ENCODE measurements around the gene SNW1.

The SNW1 gene

DNA sequence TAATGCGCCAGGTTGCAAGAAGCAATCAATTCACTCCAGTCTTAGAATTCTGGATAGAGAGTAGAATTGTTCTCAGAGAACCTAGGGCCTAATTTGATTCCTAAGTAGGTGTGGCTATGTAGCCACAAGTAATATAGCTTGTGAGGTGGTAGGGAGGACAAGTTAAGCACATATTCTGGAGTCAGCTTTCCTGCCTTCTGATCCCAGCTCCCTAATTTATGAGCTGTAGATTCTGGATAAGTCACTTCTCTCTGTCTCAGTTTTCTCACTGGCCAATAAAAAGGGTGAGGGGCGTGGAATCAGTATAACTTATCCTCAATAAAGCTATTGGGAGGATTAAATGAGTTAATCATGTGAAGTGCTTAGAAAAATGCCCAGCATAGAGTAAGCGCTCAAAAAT, 3.0 kb upstream of the SNW1 start:
- H2BK15ac ChIP-seq (ENCODE audit: low read length) = no peak overlapping the region
- peaks cover 6% of the 10 kb centered on the region for H3K79me1 ChIP-seq (ENCODE audit: low read depth, low read length)
- H2BK120ac ChIP-seq (ENCODE audit: low read depth, low read length) = no peak overlapping the region
- no peak overlapping the region for H3K4me3 ChIP-seq (ENCODE audit: low read length in 2 of 2)
- H3K4me1 ChIP-seq (ENCODE audit: control insufficient read depth in 2 of 2, insufficient read depth in 1 of 2, low read depth in 1 of 2, low read length in 2 of 2) = peaks cover 4 to 11% of the 10 kb centered on the region in 2 donors
- no peak overlapping the region for H2AK5ac ChIP-seq (ENCODE audit: low read depth, low read length)
- H3K9ac ChIP-seq (ENCODE audit: low read depth, low read length, poor library complexity) = no peak overlapping the region
- DNase-seq (ENCODE audit: low spot score) = no peak
- H3K9me3 ChIP-seq (replicated peaks in 1 of 2; ENCODE audit: control insufficient read depth in 2 of 2, insufficient read depth in 1 of 2, low read depth in 1 of 2, low read length in 2 of 2) = no peaks in the 10 kb centered on the region
- no peak overlapping the region for H4K91ac ChIP-seq (ENCODE audit: low read depth, low read length, poor library complexity)
- no peak overlapping the region for H3K18ac ChIP-seq (ENCODE audit: low read length)
- no peak overlapping the region for H3K27ac ChIP-seq (replicated peaks; ENCODE audit: low read length)
- H3K23ac ChIP-seq (ENCODE audit: low read depth, low read length, poor library complexity) = no peak overlapping the region
- H2AFZ ChIP-seq (ENCODE audit: low read length) = peak overlapping the region; percentile 34
- H3K14ac ChIP-seq (ENCODE audit: low read length) = no peak overlapping the region
- no peak overlapping the region for H2BK5ac ChIP-seq (ENCODE audit: low read length)
- H3K4ac ChIP-seq (ENCODE audit: low read length) = no peak overlapping the region
- H3K4me2 ChIP-seq (ENCODE audit: insufficient read depth, low read length, poor library complexity, severe bottlenecking) = no peak overlapping the region
- peaks cover 1 to 5% of the 10 kb centered on the region in 2 donors for H3K36me3 ChIP-seq (replicated peaks in 1 of 2; ENCODE audit: control insufficient read depth in 2 of 2, insufficient read depth in 2 of 2, low read length in 2 of 2)
- no peak overlapping the region for H2BK12ac ChIP-seq (ENCODE audit: low read length)
- no peaks in the 10 kb centered on the region for H3K27me3 ChIP-seq (ENCODE audit: control insufficient read depth in 3 of 3, insufficient read depth in 3 of 3, low read depth in 1 of 3, low read length in 3 of 3)
- H4K8ac ChIP-seq (ENCODE audit: low read depth, low read length) = no peak overlapping the region
- no CpG with 5 or more reads among the region's 3 CpGs for WGBS, 2 donors (ENCODE audit: extremely low coverage in 2 of 2, insufficient read length in 2 of 2, insufficient replicate concordance in 1 of 2)

DNA sequence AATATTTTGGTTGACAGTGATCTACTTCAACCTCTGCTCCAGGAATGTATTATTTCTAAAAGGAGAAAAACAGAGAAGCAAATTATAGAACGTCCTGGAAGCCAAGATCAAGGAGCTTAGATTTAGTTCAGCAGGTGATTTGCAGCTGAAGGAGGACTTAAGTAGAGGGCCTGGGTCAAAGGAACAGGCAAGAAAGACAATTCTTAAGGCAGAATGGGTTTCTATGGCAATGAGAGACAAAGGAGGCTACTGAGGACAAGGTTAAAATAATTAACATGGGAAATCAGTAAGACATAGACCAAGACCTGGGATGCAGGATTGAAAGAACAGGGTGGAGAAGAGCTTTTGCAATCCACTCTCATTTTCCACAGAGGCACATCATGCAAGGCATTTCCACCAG, 2.4 kb upstream of the SNW1 start:
- H2BK12ac ChIP-seq (ENCODE audit: low read length) = no peak overlapping the region
- no peak overlapping the region for H3K23ac ChIP-seq (ENCODE audit: low read depth, low read length, poor library complexity)
- no CpG with 5 or more reads among the region's 1 CpG for WGBS, 2 donors (ENCODE audit: extremely low coverage in 2 of 2, insufficient read length in 2 of 2, insufficient replicate concordance in 1 of 2)

DNA sequence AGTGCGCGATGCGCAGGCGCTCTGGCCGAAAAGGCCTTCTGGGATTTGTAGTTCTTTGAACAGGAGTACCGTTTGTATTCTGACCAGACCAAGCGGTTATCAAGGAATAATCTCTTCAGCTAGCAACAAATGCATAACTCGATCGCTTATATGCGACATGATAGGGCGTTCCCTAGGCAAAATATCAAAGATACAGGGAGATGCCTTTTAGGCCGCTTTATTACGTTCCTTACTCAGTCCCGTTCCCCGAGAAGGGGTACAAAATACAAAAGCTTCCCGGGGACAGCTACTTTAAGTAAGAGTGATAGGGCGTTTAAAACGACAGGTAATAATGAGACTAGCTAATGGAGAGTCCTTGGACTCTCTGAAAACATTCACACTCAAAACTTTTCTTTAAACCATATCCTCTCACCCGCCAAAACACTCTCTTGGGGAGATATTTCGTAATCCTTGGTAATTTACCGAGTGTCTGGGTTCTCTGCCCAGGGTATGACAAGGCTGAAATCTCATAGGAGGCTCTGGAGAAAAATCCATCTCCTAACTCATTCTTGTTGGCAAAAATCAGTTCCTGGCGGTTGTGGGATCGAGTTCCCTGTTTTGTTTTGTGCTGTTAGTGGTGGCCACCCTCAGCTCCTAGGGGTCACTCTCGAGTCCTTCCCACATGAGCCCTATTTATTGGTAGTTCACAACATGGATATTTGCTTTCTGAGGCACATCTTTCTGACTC, 412 bp upstream of the SNW1 start:
- Histone ChIP-seq H3K36me3 (replicated peaks in 1 of 2; ENCODE audit: control insufficient read depth in 2 of 2, insufficient read depth in 2 of 2, low read length in 2 of 2) (peaks cover 3 to 26% of the 10 kb centered on the region in 2 donors), H3K14ac (ENCODE audit: low read length) (no peak overlapping the region), H3K9ac (ENCODE audit: low read depth, low read length, poor library complexity) (no peak overlapping the region), H2BK5ac (ENCODE audit: low read length) (no peak overlapping the region), H2BK15ac (ENCODE audit: low read length) (no peak overlapping the region), H2AFZ (ENCODE audit: low read length) (peak overlapping the region; percentile 92), H3K18ac (ENCODE audit: low read length) (no peak overlapping the region), H4K91ac (ENCODE audit: low read depth, low read length, poor library complexity) (no peak overlapping the region), H2BK120ac (ENCODE audit: low read depth, low read length) (no peak overlapping the region), H3K9me3 (replicated peaks in 1 of 2; ENCODE audit: control insufficient read depth in 2 of 2, insufficient read depth in 1 of 2, low read depth in 1 of 2, low read length in 2 of 2) (no peaks in the 10 kb centered on the region), H3K4me1 (ENCODE audit: control insufficient read depth in 2 of 2, insufficient read depth in 1 of 2, low read depth in 1 of 2, low read length in 2 of 2) (peaks cover 4 to 11% of the 10 kb centered on the region in 2 donors), H3K4ac (ENCODE audit: low read length) (no peak overlapping the region), H2AK5ac (ENCODE audit: low read depth, low read length) (no peak overlapping the region), H3K79me1 (ENCODE audit: low read depth, low read length) (peaks cover 10% of the 10 kb centered on the region), H2BK12ac (ENCODE audit: low read length) (no peak overlapping the region), H3K27ac (replicated peaks; ENCODE audit: low read length) (peak overlapping the region; percentile 28), H4K8ac (ENCODE audit: low read depth, low read length) (no peak overlapping the region), H3K4me2 (ENCODE audit: insufficient read depth, low read length, poor library complexity, severe bottlenecking) (peak overlapping the region; percentile 61), H3K23ac (ENCODE audit: low read depth, low read length, poor library complexity) (no peak overlapping the region), H3K27me3 (ENCODE audit: control insufficient read depth in 3 of 3, insufficient read depth in 3 of 3, low read depth in 1 of 3, low read length in 3 of 3) (no peaks in the 10 kb centered on the region), H3K4me3 (ENCODE audit: low read length in 2 of 2) (peak overlapping the region; percentile 75 to 100)
- no CpG with 5 or more reads among the region's 24 CpGs for WGBS, 2 donors (ENCODE audit: extremely low coverage in 2 of 2, insufficient read length in 2 of 2, insufficient replicate concordance in 1 of 2)
- no peak for DNase-seq (ENCODE audit: low spot score)

More for the DNA sequence above, 2.4 kb upstream of the SNW1 start:
- Histone ChIP-seq H3K4me2 (ENCODE audit: insufficient read depth, low read length, poor library complexity, severe bottlenecking) (no peak overlapping the region), H4K8ac (ENCODE audit: low read depth, low read length) (no peak overlapping the region), H3K4ac (ENCODE audit: low read length) (no peak overlapping the region), H3K9ac (ENCODE audit: low read depth, low read length, poor library complexity) (no peak overlapping the region), H2AK5ac (ENCODE audit: low read depth, low read length) (no peak overlapping the region), H3K36me3 (replicated peaks in 1 of 2; ENCODE audit: control insufficient read depth in 2 of 2, insufficient read depth in 2 of 2, low read length in 2 of 2) (peaks cover 3 to 11% of the 10 kb centered on the region in 2 donors), H4K91ac (ENCODE audit: low read depth, low read length, poor library complexity) (no peak overlapping the region), H3K14ac (ENCODE audit: low read length) (no peak overlapping the region), H2BK5ac (ENCODE audit: low read length) (no peak overlapping the region), H3K27ac (replicated peaks; ENCODE audit: low read length) (no peak overlapping the region), H3K4me1 (ENCODE audit: control insufficient read depth in 2 of 2, insufficient read depth in 1 of 2, low read depth in 1 of 2, low read length in 2 of 2) (peaks cover 4 to 11% of the 10 kb centered on the region in 2 donors), H3K18ac (ENCODE audit: low read length) (no peak overlapping the region), H3K9me3 (replicated peaks in 1 of 2; ENCODE audit: control insufficient read depth in 2 of 2, insufficient read depth in 1 of 2, low read depth in 1 of 2, low read length in 2 of 2) (no peaks in the 10 kb centered on the region), H3K4me3 (ENCODE audit: low read length in 2 of 2) (no peak overlapping the region), H2AFZ (ENCODE audit: low read length) (peak overlapping the region; percentile 34), H2BK120ac (ENCODE audit: low read depth, low read length) (no peak overlapping the region), H2BK15ac (ENCODE audit: low read length) (no peak overlapping the region), H3K79me1 (ENCODE audit: low read depth, low read length) (peaks cover 10% of the 10 kb centered on the region), H3K27me3 (ENCODE audit: control insufficient read depth in 3 of 3, insufficient read depth in 3 of 3, low read depth in 1 of 3, low read length in 3 of 3) (no peaks in the 10 kb centered on the region)
- no peak for DNase-seq (ENCODE audit: low spot score)

DNA sequence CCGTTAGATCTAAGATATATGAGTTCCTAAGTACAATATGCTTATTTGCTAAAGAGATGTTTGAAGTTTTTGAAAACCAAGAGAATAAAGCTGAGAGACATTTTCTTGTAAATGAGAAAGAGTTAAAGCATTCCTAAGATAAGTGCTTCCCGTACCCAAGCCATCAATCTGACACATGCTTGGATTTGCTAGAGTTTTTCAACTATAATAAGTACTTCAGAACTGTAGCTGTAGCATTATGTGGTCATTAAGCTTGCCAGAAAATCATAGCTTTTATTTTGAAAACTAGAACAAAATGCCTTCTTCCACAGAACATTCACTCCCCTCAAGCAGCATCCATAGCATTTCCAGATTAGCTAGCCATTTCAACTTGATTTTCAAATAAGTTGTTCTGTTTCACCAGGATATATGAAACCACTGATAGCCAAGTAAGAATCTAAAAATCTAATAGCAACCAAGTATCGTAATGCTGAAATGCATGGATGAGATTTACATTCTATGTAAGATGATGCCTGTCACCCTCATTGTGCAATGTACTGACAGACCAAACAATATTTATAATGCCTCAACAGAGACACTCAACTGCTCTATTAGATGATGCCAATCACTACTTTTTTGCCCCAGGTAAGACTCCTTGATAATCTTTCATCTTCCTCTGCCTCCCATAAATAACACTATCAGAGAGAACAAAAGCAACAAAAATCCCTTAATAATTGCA, 8.0 kb downstream of the SNW1 start:
- no peak overlapping the region for H3K4me3 ChIP-seq (ENCODE audit: low read length in 2 of 2)
- no peak overlapping the region for H4K91ac ChIP-seq (ENCODE audit: low read depth, low read length, poor library complexity)
- H3K4ac ChIP-seq (ENCODE audit: low read length) = no peak overlapping the region
- no peak overlapping the region for H2AFZ ChIP-seq (ENCODE audit: low read length)
- H3K23ac ChIP-seq (ENCODE audit: low read depth, low read length, poor library complexity) = no peak overlapping the region
- H3K18ac ChIP-seq (ENCODE audit: low read length) = no peak overlapping the region
- H2BK120ac ChIP-seq (ENCODE audit: low read depth, low read length) = no peak overlapping the region
- peaks cover 4% of the 10 kb centered on the region for H3K79me1 ChIP-seq (ENCODE audit: low read depth, low read length)
- WGBS, 2 donors (ENCODE audit: extremely low coverage in 2 of 2, insufficient read length in 2 of 2, insufficient replicate concordance in 1 of 2) = no CpG with 5 or more reads among the region's 3 CpGs
- no peak overlapping the region for H2BK5ac ChIP-seq (ENCODE audit: low read length)
- no peak overlapping the region for H3K9ac ChIP-seq (ENCODE audit: low read depth, low read length, poor library complexity)
- no peaks in the 10 kb centered on the region for H3K27me3 ChIP-seq (ENCODE audit: control insufficient read depth in 3 of 3, insufficient read depth in 3 of 3, low read depth in 1 of 3, low read length in 3 of 3)
- no peak overlapping the region for H3K14ac ChIP-seq (ENCODE audit: low read length)
- no peak overlapping the region for H3K27ac ChIP-seq (replicated peaks; ENCODE audit: low read length)
- no peak overlapping the region for H2BK12ac ChIP-seq (ENCODE audit: low read length)
- H3K4me2 ChIP-seq (ENCODE audit: insufficient read depth, low read length, poor library complexity, severe bottlenecking) = no peak overlapping the region
- no peak overlapping the region for H2AK5ac ChIP-seq (ENCODE audit: low read depth, low read length)
- DNase-seq (ENCODE audit: low spot score) = no peak
- H3K9me3 ChIP-seq (replicated peaks in 1 of 2; ENCODE audit: control insufficient read depth in 2 of 2, insufficient read depth in 1 of 2, low read depth in 1 of 2, low read length in 2 of 2) = peaks cover 2 to 8% of the 10 kb centered on the region in 2 donors
- H3K36me3 ChIP-seq (replicated peaks in 1 of 2; ENCODE audit: control insufficient read depth in 2 of 2, insufficient read depth in 2 of 2, low read length in 2 of 2) = peaks cover 21 to 93% of the 10 kb centered on the region in 2 donors
- H4K8ac ChIP-seq (ENCODE audit: low read depth, low read length) = no peak overlapping the region
- H3K4me1 ChIP-seq (ENCODE audit: control insufficient read depth in 2 of 2, insufficient read depth in 1 of 2, low read depth in 1 of 2, low read length in 2 of 2) = no peaks in the 10 kb centered on the region
- H2BK15ac ChIP-seq (ENCODE audit: low read length) = no peak overlapping the region

Measured in neuronal stem cell (in vitro differentiated cells).